GM18511 (cell line): ENCODE data around the gene TFCP2L1.
"Not testable (repeated sequence)": the region's sequence is repeated elsewhere in the genome, so short reads cannot be mapped to it uniquely, and the experiment has no call there.

ENCODE experiments used
- ATAC-seq: cut with Tn5 transposase; IDR thresholded peaks from one replicate; pipeline ENCODE4 v1.9.1; 2021; ENCODE audit warnings: mild to moderate bottlenecking, moderate library complexity; ENCODE audit not compliant: unreplicated experiment

TFCP2L1 gene

GRCh38 chr2:121284463-121285449 is at the start of gene TFCP2L1:
Gene TFCP2L1, minus strand, starts transcription at chr2:121285202. Its CDS starts 93 bp downstream, at chr2:121285109.
- ATAC-seq = no peak

DNA sequence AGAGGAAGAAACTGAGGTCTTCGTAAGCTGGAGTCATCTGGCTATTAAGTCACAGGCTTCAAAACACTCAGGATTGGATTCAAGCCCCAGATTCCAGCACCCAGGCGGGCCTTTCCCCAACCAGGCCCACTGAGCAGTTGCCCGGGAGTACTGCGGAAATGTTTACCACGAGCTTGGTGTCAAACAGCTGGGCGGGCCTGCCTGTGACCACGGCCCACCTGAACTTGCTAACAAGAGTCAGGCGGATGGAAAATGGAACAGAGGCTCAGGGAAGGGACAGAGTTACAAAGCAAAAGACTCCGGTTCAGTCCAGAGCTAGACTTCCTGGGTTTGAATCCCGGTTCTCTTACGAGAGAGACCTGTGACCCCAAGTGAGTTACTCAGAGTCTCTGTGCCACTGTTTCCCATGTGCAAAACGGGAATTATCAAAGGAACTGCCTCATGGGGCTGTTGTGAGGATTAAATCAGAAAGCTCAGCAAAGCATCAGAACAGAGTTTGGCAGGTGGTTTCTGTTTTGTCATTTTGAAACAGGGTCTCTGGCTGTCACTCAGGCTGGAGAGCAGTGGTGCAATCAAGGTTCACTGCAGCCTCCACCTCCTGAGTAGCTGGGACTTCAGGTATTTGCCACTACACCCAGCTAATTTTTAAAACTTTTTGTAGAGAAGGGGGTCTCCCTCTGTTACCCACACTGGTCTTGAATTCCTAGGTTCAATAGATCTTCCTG is 49.0 kb upstream of the TFCP2L1 start:
- ATAC-seq = peak; percentile 88

DNA sequence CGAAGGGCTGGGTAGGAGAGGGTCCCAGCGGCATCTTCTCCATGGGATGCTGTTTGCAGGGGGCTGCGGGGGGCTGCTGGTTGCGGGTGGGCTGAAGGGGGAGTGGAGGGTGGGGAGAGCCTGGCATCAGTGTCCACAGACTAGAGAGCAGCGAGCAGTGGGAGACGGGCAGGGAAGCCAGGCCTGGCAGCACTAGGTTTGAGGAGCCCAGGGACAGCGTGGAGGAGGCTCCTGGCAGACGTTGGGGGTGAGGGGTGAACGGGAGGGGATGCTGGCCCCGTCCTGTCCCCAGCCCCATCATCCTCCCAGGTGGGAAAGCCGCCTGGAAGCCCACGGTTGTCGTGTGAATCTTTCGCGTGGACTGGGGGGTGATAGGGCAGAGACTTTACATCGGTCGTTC is 48.2 kb upstream of the TFCP2L1 start:
- ATAC-seq = no peak

DNA sequence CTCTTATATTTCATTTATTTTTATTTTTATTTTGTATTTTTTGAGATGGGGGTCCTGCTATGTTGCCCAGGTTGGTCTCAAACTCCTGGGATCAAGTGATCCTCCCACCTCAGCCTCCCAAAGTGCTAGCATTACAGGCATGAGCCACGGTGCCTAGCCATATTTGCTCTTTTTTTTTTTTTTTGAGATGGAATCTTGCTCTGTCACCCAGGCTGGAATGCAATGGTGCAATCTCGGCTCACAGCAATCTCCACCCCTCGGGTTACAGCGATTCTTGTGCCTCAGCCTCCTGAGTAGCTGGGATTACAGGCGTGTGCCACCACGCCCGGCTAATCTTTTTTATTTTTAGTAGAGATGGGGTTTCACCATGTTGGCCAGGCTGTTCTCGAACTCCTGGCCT is 46.3 kb upstream of the TFCP2L1 start:
- ATAC-seq = not testable (repeated sequence)

GRCh38 chr2:121330921-121331320 is 45.9 kb upstream of the TFCP2L1 start:
- ATAC-seq = no peak

DNA sequence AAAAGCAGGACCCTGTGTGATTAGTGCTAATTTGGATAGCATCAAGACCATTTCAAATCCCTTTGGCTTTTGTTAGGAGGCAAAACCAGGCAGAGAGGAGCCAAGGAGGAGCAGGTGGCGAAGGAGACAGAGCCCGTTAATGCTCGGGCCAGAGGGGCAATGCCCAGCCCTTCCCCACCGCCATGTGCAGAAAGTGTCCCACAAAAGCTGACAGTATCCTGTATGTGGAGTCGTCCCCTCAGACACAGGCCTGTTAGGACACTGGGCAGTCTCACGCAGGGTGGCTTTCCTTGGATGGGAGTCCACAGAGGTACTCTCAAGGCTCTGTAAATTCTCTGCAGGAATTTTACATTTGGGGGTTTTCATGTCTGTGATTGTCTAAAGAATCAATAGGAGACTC is 44.8 kb upstream of the TFCP2L1 start:
- no peak for ATAC-seq

GRCh38 chr2:121326628-121327027 is 41.6 kb upstream of the TFCP2L1 start:
- ATAC-seq = no peak

- no peak for ATAC-seq
Measured at GRCh38 chr2:121324601-121325000, 39.6 kb upstream of the TFCP2L1 start.

DNA sequence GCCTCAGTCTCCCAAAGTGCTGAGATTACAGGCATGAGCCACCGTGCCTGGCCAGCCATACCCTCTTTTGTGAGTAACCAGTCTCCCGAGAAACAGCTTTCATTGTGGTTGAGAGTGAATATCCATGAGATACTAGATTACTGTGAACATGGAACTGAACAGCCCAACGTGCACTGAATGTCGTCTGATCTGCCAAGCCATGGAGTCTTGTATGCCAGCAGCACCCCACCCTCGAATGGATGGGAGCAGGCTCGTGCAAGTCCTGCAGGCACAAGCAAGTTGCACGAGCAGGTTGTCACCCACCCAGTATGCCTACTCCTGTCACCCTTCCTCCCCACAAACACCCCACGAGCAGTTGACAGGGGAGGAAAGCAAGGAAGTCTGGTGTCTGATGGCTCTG is 36.5 kb upstream of the TFCP2L1 start:
- no peak for ATAC-seq

- no peak for ATAC-seq
Measured at GRCh38 chr2:121319941-121320340, 34.9 kb upstream of the TFCP2L1 start.

DNA sequence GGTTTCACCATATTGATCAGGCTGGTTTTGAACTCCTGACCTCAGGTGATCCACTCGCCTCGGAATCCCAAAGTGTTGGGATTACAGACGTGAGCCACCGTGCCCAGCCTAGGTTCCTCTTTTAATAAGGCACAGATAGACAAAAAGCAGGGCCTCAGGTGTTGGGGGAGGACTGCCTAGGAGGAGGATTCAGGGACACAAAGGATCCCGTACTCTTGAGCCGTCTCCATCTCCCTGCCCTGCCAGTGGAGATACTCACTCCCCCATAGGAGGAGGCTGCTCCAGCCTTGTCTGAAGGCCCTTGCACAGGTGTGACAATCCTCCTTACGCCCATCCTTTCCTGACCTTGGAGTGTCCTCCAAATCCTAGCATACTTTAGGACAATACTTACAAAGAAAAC is 32.0 kb upstream of the TFCP2L1 start:
- no peak for ATAC-seq

GRCh38 chr2:121313701-121314100 is 28.7 kb upstream of the TFCP2L1 start:
- not testable (repeated sequence) for ATAC-seq

GRCh38 chr2:121309801-121310200 is 24.8 kb upstream of the TFCP2L1 start:
- peak; percentile 97 for ATAC-seq

GRCh38 chr2:121309323-121309722 is 24.3 kb upstream of the TFCP2L1 start:
- no peak for ATAC-seq

GRCh38 chr2:121307048-121307447 is 22.0 kb upstream of the TFCP2L1 start:
- ATAC-seq = no peak

DNA sequence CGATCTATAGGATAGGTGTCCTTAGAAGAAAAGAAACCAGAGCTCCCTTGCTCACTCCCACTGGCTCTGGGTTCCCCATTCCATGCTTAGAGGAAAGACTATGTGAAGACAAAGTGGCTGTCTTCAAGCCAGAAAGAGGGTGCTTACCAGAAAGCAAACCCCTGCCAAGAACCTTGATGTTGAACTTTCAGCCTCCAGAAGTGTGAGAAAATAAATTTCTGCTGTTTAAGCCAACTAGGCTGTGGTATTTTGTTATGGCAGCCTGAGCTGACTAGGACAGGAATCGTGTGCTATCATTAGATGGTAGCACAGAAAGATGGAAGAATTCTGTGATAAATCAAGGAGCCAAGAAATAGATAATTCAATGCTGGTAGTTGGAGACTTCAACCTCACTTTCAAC is 19.9 kb upstream of the TFCP2L1 start:
- no peak for ATAC-seq

GRCh38 chr2:121303531-121304263 is 18.7 kb upstream of the TFCP2L1 start:
- no peak for ATAC-seq

- not testable (repeated sequence) for ATAC-seq
Measured at GRCh38 chr2:121301190-121301589, 16.2 kb upstream of the TFCP2L1 start.

DNA sequence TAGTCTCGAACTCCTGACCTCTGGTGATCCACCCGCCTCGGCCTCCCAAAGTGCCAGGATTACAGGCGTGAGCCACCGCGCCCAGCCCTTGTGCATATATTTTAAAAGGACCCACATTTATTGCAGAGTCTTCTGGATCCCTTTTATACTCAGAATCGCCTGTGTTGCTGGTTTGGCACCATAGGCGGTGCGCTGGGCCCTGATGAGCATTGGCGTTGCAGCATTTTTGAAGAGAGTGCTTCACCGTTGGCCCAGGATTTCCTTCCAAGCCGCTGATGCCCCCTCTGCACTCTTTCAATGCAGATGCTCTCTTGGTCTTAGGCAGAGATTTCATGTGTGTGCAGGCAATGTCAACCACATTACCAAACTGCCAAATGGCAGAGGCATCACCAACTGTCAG is 13.5 kb upstream of the TFCP2L1 start:
- ATAC-seq = no peak

DNA sequence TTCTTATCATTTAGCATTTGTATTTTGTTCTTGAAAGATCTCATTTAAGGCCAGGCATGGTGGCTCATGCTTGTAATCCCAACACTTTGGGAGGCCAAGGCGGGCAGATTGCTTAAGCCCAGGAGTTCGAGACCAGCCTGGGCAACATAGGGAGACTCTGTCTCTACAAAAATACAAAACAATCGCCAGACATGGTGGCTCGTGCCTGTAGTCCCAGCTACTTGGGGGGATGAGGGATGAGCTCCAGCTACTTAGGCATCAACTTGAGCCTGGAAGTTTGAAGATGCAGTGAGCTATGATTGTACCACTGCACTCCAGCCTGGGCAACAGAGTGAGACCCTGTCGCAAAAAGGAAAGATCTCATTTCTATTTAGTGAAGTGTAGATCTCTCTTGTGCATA is 12.9 kb upstream of the TFCP2L1 start:
- ATAC-seq = not testable (repeated sequence)

GRCh38 chr2:121297217-121297830 is 12.3 kb upstream of the TFCP2L1 start:
- ATAC-seq = peak; percentile 71
